ENCODE results near the gene ZRANB3. TPM values are rescaled to one million over a fixed set of nuclear protein-coding genes. Genes with fewer than 3 reads are reported as not detected.
A peak's percentile ranks its signal among the peaks of the same experiment; 100 is the strongest.

ZRANB3 gene
- total and polyA plus RNA-seq, 2 of the 13 experiments (the other 11 are each of a cell fraction or from before 2014, with no cell fraction given), result 5.8 to 25.2 TPM

GRCh38 chr2:135378591-135378990 lies 152.4 kb downstream of the ZRANB3 start:
- peaks cover 4% of the 10 kb centered on the region; the same call in 1 of the 2 replicates for H3K9me3 ChIP-seq (ENCODE audit: low read length)
- in situ Hi-C loops (cut with HindIII; ENCODE audit: extremely low pct_ligation_motif_present, low pct_unique_long_range_greater_than_20kb), result no loop called here
- H3K4me2 ChIP-seq (ENCODE audit: low read depth, low read length), result no peak overlapping the region
- no peaks in the 10 kb centered on the region for H4K20me1 ChIP-seq (ENCODE audit: insufficient read depth, low read length)
- no peak overlapping the region for H3K27ac ChIP-seq (ENCODE audit: extremely low read length, insufficient read depth, low read length)
- H3K4me1 ChIP-seq (ENCODE audit: insufficient read depth, low read length), result no peaks in the 10 kb centered on the region
- intact Hi-C loops (cut with micrococcal nuclease; ENCODE audit: unreplicated experiment), result no loop called here
- H3K36me3 ChIP-seq (replicated peaks in 1 of 2; ENCODE audit: control insufficient read depth in 1 of 2, insufficient read depth in 2 of 2, low read length in 2 of 2), result no peaks in the 10 kb centered on the region
- ATAC-seq, result no peak
- no peak for DNase-seq (ENCODE audit: low spot score)
- H2AFZ ChIP-seq (ENCODE audit: low read length), result no peak overlapping the region
- BruUV-seq (replicated peaks), result no TSS peak
- no peaks in the 10 kb centered on the region for H3K79me2 ChIP-seq (ENCODE audit: insufficient read depth, low read length)
- CTCF ChIA-PET (ENCODE audit: low intra/inter-chr PET ratio, low total read pairs), result no interaction called here
- FAIRE-seq, result no peak
- H3K27me3 ChIP-seq (ENCODE audit: control insufficient read depth in 1 of 2, insufficient read depth in 2 of 2, low read length in 2 of 2), result no peaks in the 10 kb centered on the region
- H3K9ac ChIP-seq (ENCODE audit: insufficient read depth, low read depth, low read length), result no peak overlapping the region
- POLR2A ChIA-PET, result no interaction called here
- no peak overlapping the region for H3K4me3 ChIP-seq (replicated peaks in 1 of 3; ENCODE audit: insufficient read depth in 1 of 3, low read depth in 2 of 3, low read length in 3 of 3)
- no peak for TF ChIP-seq NFYC (CRISPR knock-in tag; IDR thresholded peaks at IDR 0.05)

- Histone ChIP-seq H3K27me3 (ENCODE audit: control insufficient read depth in 1 of 2, insufficient read depth in 2 of 2, low read length in 2 of 2) (no peaks in the 10 kb centered on the region), H3K4me1 (ENCODE audit: insufficient read depth, low read length) (no peaks in the 10 kb centered on the region), H2AFZ (ENCODE audit: low read length) (no peak overlapping the region), H3K4me3 (replicated peaks in 1 of 3; ENCODE audit: insufficient read depth in 1 of 3, low read depth in 2 of 3, low read length in 3 of 3) (no peak overlapping the region), H3K9me3 (ENCODE audit: low read length) (no peaks in the 10 kb centered on the region), H3K79me2 (ENCODE audit: insufficient read depth, low read length) (no peaks in the 10 kb centered on the region), H3K4me2 (ENCODE audit: low read depth, low read length) (no peak overlapping the region), H3K9ac (ENCODE audit: insufficient read depth, low read depth, low read length) (no peak overlapping the region), H3K36me3 (replicated peaks in 1 of 2; ENCODE audit: control insufficient read depth in 1 of 2, insufficient read depth in 2 of 2, low read length in 2 of 2) (peaks cover 0 to 2% of the 10 kb centered on the region in 2 experiments; a peak in 1 of 5 replicates), H4K20me1 (ENCODE audit: insufficient read depth, low read length) (no peaks in the 10 kb centered on the region), H3K27ac (ENCODE audit: extremely low read length, insufficient read depth, low read length) (no peak overlapping the region)
- no TSS peak for BruUV-seq (replicated peaks)
- TF ChIP-seq GABPB1 (CRISPR knock-in tag; IDR thresholded peaks at IDR 0.05) (no peak), PCBP1 (IDR thresholded peaks at IDR 0.05; ENCODE audit: borderline replicate concordance, low read depth, low read length) (0 out of 2 replicates have a peak, but pooled peaks have one; percentile 67), HNRNPK (IDR thresholded peaks at IDR 0.05; ENCODE audit: low read depth, low read length, poor library complexity, severe bottlenecking) (peak; percentile 87)
- ChIA-PET POLR2A (no interaction called here), CTCF (ENCODE audit: low intra/inter-chr PET ratio, low total read pairs) (no interaction called here)
- intact Hi-C loops (cut with micrococcal nuclease; ENCODE audit: unreplicated experiment) (no loop called here), in situ Hi-C loops (cut with HindIII; ENCODE audit: extremely low pct_ligation_motif_present, low pct_unique_long_range_greater_than_20kb) (no loop called here)
- no peak for ATAC-seq
- no peak for DNase-seq (ENCODE audit: low spot score)
- 98% methylated on average over 4 of the region's 4 CpGs for WGBS (ENCODE audit: low lambda C conversion rate)
- FAIRE-seq, result no peak
Measured at GRCh38 chr2:135373702-135374101, 157.3 kb downstream of the ZRANB3 start.

Measured in HepG2 (cell line).